Loucy (cell line): ENCODE measurements around the gene PADI3.

ENCODE experiments used
- H2AFZ ChIP-seq: fragments of 200-600 bp; sonication (generic); 2 replicates; pipeline ENCODE4 v1.6.0; 2016; ENCODE audit warnings: antibody characterized with exemption, mild to moderate bottlenecking, low read length, moderate library complexity
- H3F3A ChIP-seq: fragments of 200-600 bp; 2 replicates; pipeline ENCODE4 v1.6.0; 2016; ENCODE audit warnings: antibody characterized with exemption, low read depth, mild to moderate bottlenecking
- H3K27me3 ChIP-seq: fragments of 200-600 bp; sonication (generic); 2 replicates; pipeline ENCODE4 v1.6.1; 2014; ENCODE audit warnings: low read length, mild to moderate bottlenecking; ENCODE audit not compliant: insufficient read depth, poor library complexity, severe bottlenecking
- H3K36me3 ChIP-seq: fragments of 200-600 bp; sonication (generic); 2 replicates; pipeline ENCODE4 v1.6.1; 2016; ENCODE audit warnings: low read length; ENCODE audit not compliant: insufficient read depth
- H3K4me1 ChIP-seq: fragments of 200-600 bp; sonication (generic); 2 replicates; pipeline ENCODE4 v1.5.1; 2014; ENCODE audit warnings: low read length, mild to moderate bottlenecking; ENCODE audit not compliant: insufficient read depth, poor library complexity, severe bottlenecking
- H3K4me2 ChIP-seq: fragments of 200-600 bp; sonication (generic); 2 replicates; pipeline ENCODE4 v1.6.0; 2014; ENCODE audit warnings: antibody characterized with exemption, low read length, low read depth, mild to moderate bottlenecking; ENCODE audit not compliant: poor library complexity, severe bottlenecking
- H3K4me3 ChIP-seq: fragments of 200-600 bp; sonication (generic); 2 replicates; pipeline ENCODE4 v1.5.1; 2014; ENCODE audit warnings: low read length, mild to moderate bottlenecking, mixed read lengths; ENCODE audit not compliant: poor library complexity, severe bottlenecking
- H3K79me2 ChIP-seq: fragments of 200-600 bp; sonication (generic); 2 replicates; pipeline ENCODE4 v1.6.1; 2014; ENCODE audit warnings: low read length; ENCODE audit not compliant: insufficient read depth
- H3K9ac ChIP-seq: fragments of 200-600 bp; sonication (generic); 2 replicates; pipeline ENCODE4 v1.6.0; 2014; ENCODE audit warnings: mild to moderate bottlenecking, low read depth, low read length, moderate library complexity; ENCODE audit not compliant: poor library complexity, severe bottlenecking
- H3K9me2 ChIP-seq: fragments of 200-600 bp; sonication (generic); replicated peaks from 2 replicates; pipeline ENCODE4 v1.6.1; 2016; ENCODE audit warnings: low read depth, low read length, mixed read lengths
- H3K9me3 ChIP-seq: fragments of 200-600 bp; sonication (generic); 2 replicates; pipeline ENCODE4 v1.6.1; 2014; ENCODE audit warnings: mild to moderate bottlenecking, antibody characterized with exemption, low read length, low read depth; ENCODE audit not compliant: insufficient read depth
- H4K20me1 ChIP-seq: fragments of 200-600 bp; sonication (generic); 2 replicates; pipeline ENCODE4 v1.6.0; 2014; ENCODE audit warnings: antibody characterized with exemption, low read length, mild to moderate bottlenecking; ENCODE audit not compliant: insufficient read depth, poor library complexity, severe bottlenecking
- CTCF ChIP-seq: fragments of 200-600 bp; sonication (generic); conservative IDR thresholded peaks from 2 replicates; pipeline ENCODE4 v1.5.1; 2014; ENCODE audit warnings: mild to moderate bottlenecking, antibody characterized with exemption, low read length
- EZH2phosphoT487 ChIP-seq: fragments of 200-600 bp; IDR thresholded peaks from 2 replicates; pipeline ENCODE4 v1.6.1; 2018; ENCODE audit warnings: antibody characterized with exemption, mild to moderate bottlenecking, moderate library complexity, borderline replicate concordance

The PADI3 gene

GRCh38 chr1:17250601-17251000 is 1.7 kb downstream of the PADI3 start:
- Histone ChIP-seq H3K9me2 (no peaks in the 10 kb centered on the region), H3K4me2 (no peak overlapping the region), H3K27me3 (no peaks in the 10 kb centered on the region), H3F3A (no peaks in the 10 kb centered on the region), H3K9me3 (no peaks in the 10 kb centered on the region), H2AFZ (no peak overlapping the region), H4K20me1 (no peaks in the 10 kb centered on the region), H3K36me3 (no peaks in the 10 kb centered on the region), H3K9ac (no peak overlapping the region), H3K79me2 (no peaks in the 10 kb centered on the region), H3K4me1 (no peaks in the 10 kb centered on the region), H3K4me3 (no peak overlapping the region)
- TF ChIP-seq EZH2phosphoT487 (no peak), CTCF (no peak)

- Histone ChIP-seq H3K27me3 (no peaks in the 10 kb centered on the region), H2AFZ (no peak overlapping the region)
Measured at GRCh38 chr1:17251246-17251645, 2.3 kb downstream of the PADI3 start.

GRCh38 chr1:17251701-17252376 is 2.9 kb downstream of the PADI3 start:
- Histone ChIP-seq H3K4me2 (no peak overlapping the region), H3K27me3 (no peaks in the 10 kb centered on the region)

More at GRCh38 chr1:17251246-17251645, 2.3 kb downstream of the PADI3 start:
- Histone ChIP-seq H3K9me2 (no peaks in the 10 kb centered on the region), H3K9ac (no peak overlapping the region), H3F3A (no peaks in the 10 kb centered on the region), H3K36me3 (no peaks in the 10 kb centered on the region), H3K79me2 (no peaks in the 10 kb centered on the region), H3K4me2 (no peak overlapping the region), H3K4me1 (no peaks in the 10 kb centered on the region), H4K20me1 (no peaks in the 10 kb centered on the region), H3K9me3 (no peaks in the 10 kb centered on the region), H3K4me3 (no peak overlapping the region)
- no peak for TF ChIP-seq EZH2phosphoT487
- no peak for TF ChIP-seq CTCF

More at GRCh38 chr1:17251701-17252376, 2.9 kb downstream of the PADI3 start:
- Histone ChIP-seq H3K4me1 (no peaks in the 10 kb centered on the region), H3K4me3 (no peak overlapping the region), H3K9ac (no peak overlapping the region), H3F3A (no peaks in the 10 kb centered on the region), H3K79me2 (no peaks in the 10 kb centered on the region), H3K9me3 (no peaks in the 10 kb centered on the region), H4K20me1 (no peaks in the 10 kb centered on the region), H2AFZ (no peak overlapping the region), H3K36me3 (no peaks in the 10 kb centered on the region), H3K9me2 (no peaks in the 10 kb centered on the region)
- TF ChIP-seq EZH2phosphoT487 = no peak
- TF ChIP-seq CTCF = no peak
